ENCODE measurements around the gene OLFM2. TPM values are rescaled to one million over a fixed set of nuclear protein-coding genes. Genes with fewer than 3 reads are reported as not detected.

Gene OLFM2
- total RNA-seq, 1 experiment from 2014 or later, result 9.7 TPM

DNA sequence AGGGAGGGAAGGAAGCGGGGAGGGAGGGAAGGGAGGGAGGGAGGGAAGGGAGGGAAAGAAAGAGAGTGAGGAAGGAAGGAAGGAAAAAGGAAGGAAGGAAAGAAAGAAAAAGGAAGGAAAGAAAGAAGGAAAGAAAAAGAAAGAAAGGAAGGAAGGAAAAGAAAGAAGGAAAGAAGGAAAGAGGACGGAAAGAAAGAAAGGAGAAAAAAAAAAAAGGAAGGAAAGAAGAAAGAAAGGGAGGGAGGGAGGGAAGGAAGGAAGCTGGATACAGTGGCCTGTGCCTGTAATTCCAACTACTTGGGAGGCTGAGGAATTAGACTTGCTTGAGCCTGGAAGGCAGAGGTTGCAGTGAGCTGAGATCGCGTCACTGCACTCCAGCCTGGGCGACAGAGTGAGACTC lies 35.3 kb downstream of the OLFM2 start:
- ChIA-PET CTCF (no interaction called here), POLR2A (no interaction called here)
- in situ Hi-C loops (cut with HindIII; ENCODE audit: low pct_unique_long_range_greater_than_20kb, low sequenced_read_pairs), result no loop called here
- no peak overlapping the region for H3K4me3 ChIP-seq (ENCODE audit: low read depth in 2 of 2, low read length in 2 of 2)
- no peaks in the 10 kb centered on the region; the same call in 1 of the 2 replicates for H3K4me1 ChIP-seq (ENCODE audit: control insufficient read depth, insufficient read depth, low read length)
- ATAC-seq (no peak), DNase-seq (ENCODE audit: low read depth, low spot score) (no peak)
- no peaks in the 10 kb centered on the region for H3K9me3 ChIP-seq (ENCODE audit: control insufficient read depth, insufficient read depth, low read depth, low read length)
- TF ChIP-seq SIN3A (IDR thresholded peaks at IDR 0.05; ENCODE audit: borderline replicate concordance, insufficient read depth, low read depth, low read length), result no peak
- TF ChIP-seq, protein P1, sequence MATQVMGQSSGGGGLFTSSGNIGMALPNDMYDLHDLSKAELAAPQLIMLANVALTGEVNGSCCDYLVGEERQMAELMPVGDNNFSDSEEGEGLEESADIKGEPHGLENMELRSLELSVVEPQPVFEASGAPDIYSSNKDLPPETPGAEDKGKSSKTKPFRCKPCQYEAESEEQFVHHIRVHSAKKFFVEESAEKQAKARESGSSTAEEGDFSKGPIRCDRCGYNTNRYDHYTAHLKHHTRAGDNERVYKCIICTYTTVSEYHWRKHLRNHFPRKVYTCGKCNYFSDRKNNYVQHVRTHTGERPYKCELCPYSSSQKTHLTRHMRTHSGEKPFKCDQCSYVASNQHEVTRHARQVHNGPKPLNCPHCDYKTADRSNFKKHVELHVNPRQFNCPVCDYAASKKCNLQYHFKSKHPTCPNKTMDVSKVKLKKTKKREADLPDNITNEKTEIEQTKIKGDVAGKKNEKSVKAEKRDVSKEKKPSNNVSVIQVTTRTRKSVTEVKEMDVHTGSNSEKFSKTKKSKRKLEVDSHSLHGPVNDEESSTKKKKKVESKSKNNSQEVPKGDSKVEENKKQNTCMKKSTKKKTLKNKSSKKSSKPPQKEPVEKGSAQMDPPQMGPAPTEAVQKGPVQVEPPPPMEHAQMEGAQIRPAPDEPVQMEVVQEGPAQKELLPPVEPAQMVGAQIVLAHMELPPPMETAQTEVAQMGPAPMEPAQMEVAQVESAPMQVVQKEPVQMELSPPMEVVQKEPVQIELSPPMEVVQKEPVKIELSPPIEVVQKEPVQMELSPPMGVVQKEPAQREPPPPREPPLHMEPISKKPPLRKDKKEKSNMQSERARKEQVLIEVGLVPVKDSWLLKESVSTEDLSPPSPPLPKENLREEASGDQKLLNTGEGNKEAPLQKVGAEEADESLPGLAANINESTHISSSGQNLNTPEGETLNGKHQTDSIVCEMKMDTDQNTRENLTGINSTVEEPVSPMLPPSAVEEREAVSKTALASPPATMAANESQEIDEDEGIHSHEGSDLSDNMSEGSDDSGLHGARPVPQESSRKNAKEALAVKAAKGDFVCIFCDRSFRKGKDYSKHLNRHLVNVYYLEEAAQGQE (IDR thresholded peaks at IDR 0.05; ENCODE audit: insufficient read depth in 1 of 2, low read depth in 2 of 2, low read length in 1 of 2), result no peak
- no peak for TF ChIP-seq CTCF (IDR thresholded peaks at IDR 0.05)
- TF ChIP-seq TCF7L2 (IDR thresholded peaks at IDR 0.05; ENCODE audit: low read depth, low read length), result no peak
- no peak for TF ChIP-seq POLR2AphosphoS5 (IDR thresholded peaks at IDR 0.05; ENCODE audit: low read depth, low read length)
- intact Hi-C loops (cut with micrococcal nuclease; ENCODE audit: unreplicated experiment), result no loop called here
- H3K27ac ChIP-seq (ENCODE audit: low read length), result no peak overlapping the region
- no peaks in the 10 kb centered on the region for H3K36me3 ChIP-seq (ENCODE audit: control insufficient read depth, insufficient read depth, low read length)
- H3K27me3 ChIP-seq (ENCODE audit: control insufficient read depth, insufficient read depth, low read length), result no peaks in the 10 kb centered on the region
- BruUV-seq (replicated peaks), result no TSS peak

GRCh38 chr19:9891609-9892373 lies 44.5 kb downstream of the OLFM2 start:
- POLR2A ChIA-PET, result no interaction called here
- no TSS peak for BruUV-seq (replicated peaks)

More at GRCh38 chr19:9891609-9892373, 44.5 kb downstream of the OLFM2 start:
- no peak overlapping the region for H3K27ac ChIP-seq (ENCODE audit: low read length)
- H3K27me3 ChIP-seq (ENCODE audit: control insufficient read depth, insufficient read depth, low read length), result no peaks in the 10 kb centered on the region
- H3K4me3 ChIP-seq (ENCODE audit: low read depth in 2 of 2, low read length in 2 of 2), result no peak overlapping the region
- no peak for ATAC-seq
- no peak for DNase-seq (ENCODE audit: low read depth, low spot score)
- H3K36me3 ChIP-seq (ENCODE audit: control insufficient read depth, insufficient read depth, low read length), result no peaks in the 10 kb centered on the region
- CTCF ChIA-PET, result no interaction called here
- no peaks in the 10 kb centered on the region for H3K4me1 ChIP-seq (ENCODE audit: control insufficient read depth, insufficient read depth, low read length)
- TF ChIP-seq POLR2AphosphoS5 (IDR thresholded peaks at IDR 0.05; ENCODE audit: low read depth, low read length) (no peak), SIN3A (IDR thresholded peaks at IDR 0.05; ENCODE audit: borderline replicate concordance, insufficient read depth, low read depth, low read length) (no peak), CTCF (IDR thresholded peaks at IDR 0.05) (no peak), TCF7L2 (IDR thresholded peaks at IDR 0.05; ENCODE audit: low read depth, low read length) (no peak)
- TF ChIP-seq, protein P1 (IDR thresholded peaks at IDR 0.05; ENCODE audit: insufficient read depth in 1 of 2, low read depth in 2 of 2, low read length in 1 of 2), result no peak
- no peaks in the 10 kb centered on the region for H3K9me3 ChIP-seq (ENCODE audit: control insufficient read depth, insufficient read depth, low read depth, low read length)
- intact Hi-C loops (cut with micrococcal nuclease; ENCODE audit: unreplicated experiment) (no loop called here), in situ Hi-C loops (cut with HindIII; ENCODE audit: low pct_unique_long_range_greater_than_20kb, low sequenced_read_pairs) (no loop called here)
